Brain microvascular endothelial cell (primary cell): Measurements from ENCODE around the gene KLHL29.

Experiments
- DNase-seq: peaks from one replicate; pipeline ENCODE4 v3.0.0-alpha.2; 2020
- H3K27ac ChIP-seq: fragments of 250-450 bp; sonication (Bioruptor Pico); 2 replicates; pipeline ENCODE4 v1.5.1; 2020; ENCODE audit warnings: mild to moderate bottlenecking, moderate library complexity
- H3K27me3 ChIP-seq: fragments of 250-450 bp; sonication (Bioruptor Pico); replicated peaks from 2 replicates; pipeline ENCODE4 v1.5.1; 2020; ENCODE audit warnings: mild to moderate bottlenecking
- H3K36me3 ChIP-seq: fragments of 250-450 bp; sonication (Bioruptor Pico); replicated peaks from 2 replicates; pipeline ENCODE4 v1.5.1; 2020; ENCODE audit warnings: mild to moderate bottlenecking
- H3K4me3 ChIP-seq: 2 replicates; pipeline ENCODE4 v1.5.1; 2011; ENCODE audit warnings: low read depth, mild to moderate bottlenecking, control low read depth, low read length, moderate library complexity
- CTCF ChIP-seq: IDR thresholded peaks from 2 replicates; pipeline ENCODE4 v1.5.1; 2011; ENCODE audit warnings: low read depth, mild to moderate bottlenecking, moderate library complexity, low read length, control low read depth, inconsistent platforms; ENCODE audit errors: missing control alignments
- in situ Hi-C: cut with HindIII; loops from 2 replicates; pipeline ENCODE4 v1.10.0; 2017; ENCODE audit warnings: low sequenced_read_pairs, low pct_ligation_motif_present

The KLHL29 gene

GRCh38 chr2:23507267-23508065, 122.5 kb downstream of the KLHL29 start:
- no peaks in the 10 kb centered on the region for H3K36me3 ChIP-seq
- in situ Hi-C loops: no loop called here
- no peak overlapping the region for H3K4me3 ChIP-seq
- no peak overlapping the region for H3K27ac ChIP-seq
- no peak for DNase-seq
- TF ChIP-seq CTCF: no peak
- no peaks in the 10 kb centered on the region for H3K27me3 ChIP-seq

- Histone ChIP-seq H3K27me3 (no peaks in the 10 kb centered on the region), H3K36me3 (no peaks in the 10 kb centered on the region), H3K27ac (no peak overlapping the region), H3K4me3 (no peak overlapping the region)
- in situ Hi-C loops: no loop called here
- no peak for TF ChIP-seq CTCF
- no peak for DNase-seq
Observed at GRCh38 chr2:23508066-23508390, 123.0 kb downstream of the KLHL29 start.

GRCh38 chr2:23509103-23509502, 124.1 kb downstream of the KLHL29 start:
- Histone ChIP-seq H3K36me3 (no peaks in the 10 kb centered on the region), H3K27me3 (no peaks in the 10 kb centered on the region), H3K27ac (no peak overlapping the region), H3K4me3 (no peak overlapping the region)
- no peak for DNase-seq
- no peak for TF ChIP-seq CTCF
- in situ Hi-C loops: no loop called here

- in situ Hi-C loops: no loop called here
- H3K27me3 ChIP-seq: no peaks in the 10 kb centered on the region
- no peak for DNase-seq
- no peak for TF ChIP-seq CTCF
- no peaks in the 10 kb centered on the region for H3K36me3 ChIP-seq
- H3K27ac ChIP-seq: no peak overlapping the region
- H3K4me3 ChIP-seq: no peak overlapping the region
Observed at GRCh38 chr2:23509596-23510292, 124.8 kb downstream of the KLHL29 start.

GRCh38 chr2:23510471-23510870, 125.5 kb downstream of the KLHL29 start:
- TF ChIP-seq CTCF: no peak
- in situ Hi-C loops: no loop called here
- H3K27me3 ChIP-seq: no peaks in the 10 kb centered on the region
- no peaks in the 10 kb centered on the region for H3K36me3 ChIP-seq
- H3K4me3 ChIP-seq: no peak overlapping the region
- DNase-seq: no peak
- H3K27ac ChIP-seq: no peak overlapping the region
